Mammary epithelial cell (primary cell): ENCODE measurements around the gene AUTS2.

ENCODE experiments used
- CTCF ChIP-seq, 2 donors: IDR thresholded peaks in 1 of 2; conservative IDR thresholded peaks in 1 of 2; 2 replicates each; pipeline ENCODE4 v1.5.1; 2011 to 2012; ENCODE audit warnings: inconsistent platforms in 2 of 2, low read length in 2 of 2, mild to moderate bottlenecking in 2 of 2, control low read depth in 1 of 2, low read depth in 1 of 2; ENCODE audit not compliant: insufficient read depth in 1 of 2; ENCODE audit errors: extremely low read depth in 1 of 2
- EZH2 ChIP-seq: IDR thresholded peaks from 2 replicates; pipeline ENCODE4 v1.6.1; 2012; ENCODE audit warnings: low read length, inconsistent platforms, borderline replicate concordance

GRCh38 chr7:70392877-70393435 is 794.7 kb downstream of the AUTS2 start:
- no peak for TF ChIP-seq CTCF (conservative IDR thresholded peaks at IDR 0.05 in 1 of 2, IDR thresholded peaks at IDR 0.05 in 1 of 2; ENCODE audit: extremely low read depth in 1 of 2, insufficient read depth in 1 of 2, low read depth in 1 of 2, low read length in 2 of 2)
- no peak for TF ChIP-seq EZH2
